ENCODE results near the gene C14orf180.
A peak's percentile ranks its signal among the peaks of the same experiment; 100 is the strongest.

Gene C14orf180

DNA sequence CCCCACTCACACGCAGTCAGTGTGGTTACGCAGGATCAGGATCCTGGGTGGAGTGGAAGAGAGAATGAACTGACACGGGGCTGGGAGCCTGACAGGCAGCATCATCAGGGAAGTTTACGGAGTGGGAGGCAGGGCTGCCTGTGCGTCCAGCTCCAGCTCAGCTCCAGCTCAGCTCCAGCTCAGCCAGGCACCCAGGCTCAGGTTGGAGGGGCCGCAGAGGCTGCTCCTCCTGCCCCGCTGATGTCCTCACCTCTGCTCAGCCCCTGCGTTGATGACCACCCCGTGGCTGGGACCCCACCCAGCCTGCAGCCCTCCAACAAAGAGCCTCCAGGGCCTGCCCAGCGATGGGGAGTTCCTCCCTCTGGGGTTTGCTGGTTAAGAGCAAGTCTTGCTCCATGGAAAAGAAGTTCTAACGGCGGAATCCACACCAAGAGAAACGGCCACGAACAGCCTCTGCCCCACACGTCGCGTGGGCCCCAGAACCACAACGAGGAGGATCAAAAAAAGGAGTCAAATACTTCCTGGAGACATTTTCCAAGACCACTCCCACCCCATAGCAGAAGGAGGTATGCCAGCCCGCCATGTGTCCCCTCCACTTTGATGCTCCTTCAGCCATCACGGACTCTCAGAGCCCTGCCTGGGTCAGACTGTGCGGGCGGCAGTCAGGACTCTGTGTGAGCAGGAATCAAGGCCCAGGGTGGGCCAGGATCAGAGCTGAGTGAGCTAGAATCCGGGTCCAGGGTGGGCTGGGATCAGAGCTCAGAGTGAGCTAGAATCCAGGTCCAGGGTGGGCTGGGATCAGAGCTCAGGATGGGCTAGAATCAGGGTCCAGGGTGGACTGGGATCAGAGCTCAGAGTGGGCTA is 17.7 kb upstream of the C14orf180 start:
- DNase-seq (ENCODE audit: low read depth): no peak
- TF ChIP-seq, protein P1, sequence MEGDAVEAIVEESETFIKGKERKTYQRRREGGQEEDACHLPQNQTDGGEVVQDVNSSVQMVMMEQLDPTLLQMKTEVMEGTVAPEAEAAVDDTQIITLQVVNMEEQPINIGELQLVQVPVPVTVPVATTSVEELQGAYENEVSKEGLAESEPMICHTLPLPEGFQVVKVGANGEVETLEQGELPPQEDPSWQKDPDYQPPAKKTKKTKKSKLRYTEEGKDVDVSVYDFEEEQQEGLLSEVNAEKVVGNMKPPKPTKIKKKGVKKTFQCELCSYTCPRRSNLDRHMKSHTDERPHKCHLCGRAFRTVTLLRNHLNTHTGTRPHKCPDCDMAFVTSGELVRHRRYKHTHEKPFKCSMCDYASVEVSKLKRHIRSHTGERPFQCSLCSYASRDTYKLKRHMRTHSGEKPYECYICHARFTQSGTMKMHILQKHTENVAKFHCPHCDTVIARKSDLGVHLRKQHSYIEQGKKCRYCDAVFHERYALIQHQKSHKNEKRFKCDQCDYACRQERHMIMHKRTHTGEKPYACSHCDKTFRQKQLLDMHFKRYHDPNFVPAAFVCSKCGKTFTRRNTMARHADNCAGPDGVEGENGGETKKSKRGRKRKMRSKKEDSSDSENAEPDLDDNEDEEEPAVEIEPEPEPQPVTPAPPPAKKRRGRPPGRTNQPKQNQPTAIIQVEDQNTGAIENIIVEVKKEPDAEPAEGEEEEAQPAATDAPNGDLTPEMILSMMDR (IDR thresholded peaks at IDR 0.05; ENCODE audit: low read depth, low read length, missing control alignments): no peak
- in situ Hi-C loops (cut with HindIII; ENCODE audit: low sequenced_read_pairs): no loop called here
- H3K4me3 ChIP-seq (ENCODE audit: low read depth, low read length): no peak overlapping the region

DNA sequence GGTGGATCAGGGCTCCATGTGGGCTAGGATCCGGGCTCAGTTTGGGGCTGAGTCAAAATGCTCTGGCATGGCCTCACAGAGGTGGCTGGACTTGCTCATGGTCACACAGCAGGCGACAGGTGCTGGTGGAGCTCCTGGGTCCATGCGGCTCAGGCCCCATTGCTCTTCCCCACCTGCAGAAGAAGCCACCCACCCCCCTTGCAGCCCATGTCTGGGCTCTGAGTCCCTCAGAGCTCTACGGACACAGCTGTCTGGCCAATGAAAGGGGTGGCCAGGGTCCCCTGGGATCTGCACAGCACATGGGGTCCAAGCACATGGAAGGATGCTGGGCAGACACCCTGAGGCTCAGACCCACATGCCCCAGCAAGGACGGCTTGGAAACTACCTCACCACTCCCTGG is 17.0 kb upstream of the C14orf180 start:
- no peak for DNase-seq (ENCODE audit: low read depth)
- H3K4me3 ChIP-seq (ENCODE audit: low read depth, low read length): no peak overlapping the region
- TF ChIP-seq, protein P1 (IDR thresholded peaks at IDR 0.05; ENCODE audit: low read depth, low read length, missing control alignments): no peak
- in situ Hi-C loops (cut with HindIII; ENCODE audit: low sequenced_read_pairs): no loop called here

DNA sequence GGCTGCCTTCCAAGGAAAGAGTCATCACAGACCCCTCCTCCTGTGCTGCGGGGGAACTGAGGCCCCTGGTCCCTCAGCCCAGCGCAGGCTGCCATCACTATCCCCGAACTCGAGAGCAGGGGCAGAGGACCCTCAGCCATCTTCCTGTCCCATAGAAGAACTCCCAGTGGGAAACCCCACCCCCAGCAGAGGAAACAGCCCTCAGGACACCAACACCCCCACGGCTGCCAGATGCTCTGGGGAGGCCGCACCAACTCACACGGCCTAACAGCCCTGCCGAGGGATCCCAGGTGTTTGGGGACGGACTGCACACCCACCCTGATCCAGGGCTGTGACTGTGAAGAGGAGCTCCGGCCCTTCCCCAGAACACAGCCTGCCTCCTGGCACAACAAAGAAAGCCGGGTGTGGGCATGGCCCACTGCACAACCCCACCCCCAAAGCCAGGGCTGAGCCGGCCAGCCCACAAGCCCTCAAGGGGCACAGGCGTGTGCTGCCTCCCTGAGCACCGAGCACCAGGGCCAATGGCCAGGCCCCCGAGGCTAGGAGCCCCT is 16.3 kb upstream of the C14orf180 start:
- in situ Hi-C loops (cut with HindIII; ENCODE audit: low sequenced_read_pairs): no loop called here
- no peak overlapping the region for H3K4me3 ChIP-seq (ENCODE audit: low read depth, low read length)
- DNase-seq (ENCODE audit: low read depth): no peak
- TF ChIP-seq, protein P1 (IDR thresholded peaks at IDR 0.05; ENCODE audit: low read depth, low read length, missing control alignments): no peak

DNA sequence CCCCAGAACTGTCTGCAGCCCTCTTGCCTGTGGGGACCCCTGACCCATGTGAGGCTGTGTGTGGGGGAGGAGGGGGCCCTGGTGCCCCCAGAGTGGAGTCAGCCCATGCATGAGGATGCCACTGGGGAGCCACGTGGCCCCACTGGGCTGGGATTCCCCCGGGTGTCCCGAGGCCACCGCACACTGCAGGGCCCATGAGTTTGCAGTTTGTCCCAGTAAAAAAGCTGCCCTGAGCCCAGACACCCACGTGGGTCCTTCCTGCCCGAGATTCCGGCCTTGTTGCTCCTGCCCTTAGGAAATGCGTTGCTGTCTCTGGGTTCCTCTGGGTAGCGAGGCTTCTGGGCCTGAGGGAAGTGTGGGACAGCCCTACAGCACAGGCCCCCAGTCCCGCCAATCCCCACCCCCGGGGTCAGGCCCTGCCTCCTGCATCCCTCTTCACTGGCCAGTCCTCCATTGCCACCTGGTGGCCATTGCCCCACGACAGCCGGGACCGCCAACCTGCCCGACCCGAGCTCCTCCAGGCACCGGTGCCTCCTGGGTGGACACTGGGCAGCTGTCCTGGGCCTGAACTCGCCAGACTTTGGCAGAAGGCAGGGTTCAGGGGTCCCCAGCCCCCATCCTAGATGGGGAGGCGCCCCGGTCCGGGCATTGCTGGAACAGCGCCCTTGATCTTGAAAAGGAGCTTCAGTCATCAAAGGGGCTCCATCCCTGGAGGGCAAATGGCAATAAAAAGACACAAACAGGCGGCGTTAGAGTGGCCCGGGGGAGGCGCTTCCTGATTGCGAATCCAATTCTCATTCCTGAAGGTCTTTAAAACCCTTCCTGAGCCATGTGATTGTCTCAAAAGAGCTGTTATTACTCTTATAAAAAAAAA is 15.6 kb upstream of the C14orf180 start:
- in situ Hi-C loops (cut with HindIII; ENCODE audit: low sequenced_read_pairs): no loop called here
- TF ChIP-seq, protein P1 (IDR thresholded peaks at IDR 0.05; ENCODE audit: low read depth, low read length, missing control alignments): peak; percentile 76
- no peak overlapping the region for H3K4me3 ChIP-seq (ENCODE audit: low read depth, low read length)
- no peak for DNase-seq (ENCODE audit: low read depth)

DNA sequence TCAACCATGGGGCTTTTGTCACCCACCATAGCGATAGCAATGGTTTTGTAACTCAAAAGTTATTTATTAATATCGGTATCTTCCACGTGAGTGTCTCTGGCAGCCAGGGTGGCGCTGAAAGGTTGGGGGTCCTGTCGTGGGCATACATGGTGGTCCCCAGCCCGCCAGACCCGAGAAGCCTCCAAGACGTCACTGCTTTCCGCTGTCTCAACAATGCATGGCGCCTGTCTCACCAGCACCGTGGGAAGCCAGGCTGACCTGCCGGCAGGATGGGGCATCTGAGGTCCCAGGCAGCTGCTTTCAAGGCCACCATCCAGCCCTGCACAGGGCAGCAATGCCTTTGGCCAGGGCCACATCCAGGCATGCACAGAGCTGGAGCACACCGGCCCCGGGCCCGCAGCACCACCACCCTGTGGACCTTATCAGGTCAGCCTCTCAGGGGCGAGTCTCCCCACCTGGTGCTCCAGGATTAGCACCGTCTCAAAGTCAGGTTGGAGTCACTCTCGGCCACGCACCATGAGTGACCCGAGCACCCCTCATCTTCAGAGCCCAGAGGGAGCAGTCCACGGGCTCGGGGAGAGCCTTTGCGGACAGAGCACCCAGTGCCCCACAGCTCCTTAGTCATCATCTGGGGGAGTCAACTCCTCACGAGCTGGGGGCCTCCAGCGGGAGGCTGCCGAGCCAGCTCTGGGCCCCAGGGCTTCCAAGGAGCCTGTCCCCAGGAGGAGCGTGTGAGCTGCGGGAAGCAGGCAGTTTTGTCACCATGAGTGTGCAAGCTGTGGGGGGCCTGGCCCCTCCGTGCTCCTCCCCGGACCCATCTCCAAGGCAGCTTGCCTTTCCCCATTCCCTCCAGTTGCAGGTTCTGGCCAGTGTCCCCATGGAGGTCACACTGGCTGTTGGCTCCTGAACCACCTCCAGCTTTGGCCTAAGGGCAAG is 14.6 kb upstream of the C14orf180 start:
- TF ChIP-seq, protein P1 (IDR thresholded peaks at IDR 0.05; ENCODE audit: low read depth, low read length, missing control alignments): no peak
- DNase-seq (ENCODE audit: low read depth): no peak
- no peak overlapping the region for H3K4me3 ChIP-seq (ENCODE audit: low read depth, low read length)
- in situ Hi-C loops (cut with HindIII; ENCODE audit: low sequenced_read_pairs): no loop called here

Data from astrocyte of the cerebellum (primary cell).